Loucy (cell line): ENCODE measurements around the gene SH3RF1.

Experiments
- H2AFZ ChIP-seq: fragments of 200-600 bp; sonication (generic); 2 replicates; pipeline ENCODE4 v1.6.0; 2016; ENCODE audit warnings: antibody characterized with exemption, mild to moderate bottlenecking, low read length, moderate library complexity
- H3F3A ChIP-seq: fragments of 200-600 bp; 2 replicates; pipeline ENCODE4 v1.6.0; 2016; ENCODE audit warnings: antibody characterized with exemption, low read depth, mild to moderate bottlenecking
- H3K27me3 ChIP-seq: fragments of 200-600 bp; sonication (generic); 2 replicates; pipeline ENCODE4 v1.6.1; 2014; ENCODE audit warnings: low read length, mild to moderate bottlenecking; ENCODE audit not compliant: insufficient read depth, poor library complexity, severe bottlenecking
- H3K36me3 ChIP-seq: fragments of 200-600 bp; sonication (generic); 2 replicates; pipeline ENCODE4 v1.6.1; 2016; ENCODE audit warnings: low read length; ENCODE audit not compliant: insufficient read depth
- H3K4me1 ChIP-seq: fragments of 200-600 bp; sonication (generic); 2 replicates; pipeline ENCODE4 v1.5.1; 2014; ENCODE audit warnings: low read length, mild to moderate bottlenecking; ENCODE audit not compliant: insufficient read depth, poor library complexity, severe bottlenecking
- H3K4me2 ChIP-seq: fragments of 200-600 bp; sonication (generic); 2 replicates; pipeline ENCODE4 v1.6.0; 2014; ENCODE audit warnings: antibody characterized with exemption, low read length, low read depth, mild to moderate bottlenecking; ENCODE audit not compliant: poor library complexity, severe bottlenecking
- H3K4me3 ChIP-seq: fragments of 200-600 bp; sonication (generic); 2 replicates; pipeline ENCODE4 v1.5.1; 2014; ENCODE audit warnings: low read length, mild to moderate bottlenecking, mixed read lengths; ENCODE audit not compliant: poor library complexity, severe bottlenecking
- H3K79me2 ChIP-seq: fragments of 200-600 bp; sonication (generic); 2 replicates; pipeline ENCODE4 v1.6.1; 2014; ENCODE audit warnings: low read length; ENCODE audit not compliant: insufficient read depth
- H3K9ac ChIP-seq: fragments of 200-600 bp; sonication (generic); 2 replicates; pipeline ENCODE4 v1.6.0; 2014; ENCODE audit warnings: mild to moderate bottlenecking, low read depth, low read length, moderate library complexity; ENCODE audit not compliant: poor library complexity, severe bottlenecking
- H3K9me2 ChIP-seq: fragments of 200-600 bp; sonication (generic); replicated peaks from 2 replicates; pipeline ENCODE4 v1.6.1; 2016; ENCODE audit warnings: low read depth, low read length, mixed read lengths
- H3K9me3 ChIP-seq: fragments of 200-600 bp; sonication (generic); 2 replicates; pipeline ENCODE4 v1.6.1; 2014; ENCODE audit warnings: mild to moderate bottlenecking, antibody characterized with exemption, low read length, low read depth; ENCODE audit not compliant: insufficient read depth
- H4K20me1 ChIP-seq: fragments of 200-600 bp; sonication (generic); 2 replicates; pipeline ENCODE4 v1.6.0; 2014; ENCODE audit warnings: antibody characterized with exemption, low read length, mild to moderate bottlenecking; ENCODE audit not compliant: insufficient read depth, poor library complexity, severe bottlenecking
- EZH2phosphoT487 ChIP-seq: fragments of 200-600 bp; IDR thresholded peaks from 2 replicates; pipeline ENCODE4 v1.6.1; 2018; ENCODE audit warnings: antibody characterized with exemption, mild to moderate bottlenecking, moderate library complexity, borderline replicate concordance
- TF ChIP-seq, protein P1 (sequence below): fragments of 200-600 bp; sonication (generic); conservative IDR thresholded peaks from 2 replicates; pipeline ENCODE4 v1.5.1; 2014; ENCODE audit warnings: mild to moderate bottlenecking, antibody characterized with exemption, low read length

The SH3RF1 gene

DNA sequence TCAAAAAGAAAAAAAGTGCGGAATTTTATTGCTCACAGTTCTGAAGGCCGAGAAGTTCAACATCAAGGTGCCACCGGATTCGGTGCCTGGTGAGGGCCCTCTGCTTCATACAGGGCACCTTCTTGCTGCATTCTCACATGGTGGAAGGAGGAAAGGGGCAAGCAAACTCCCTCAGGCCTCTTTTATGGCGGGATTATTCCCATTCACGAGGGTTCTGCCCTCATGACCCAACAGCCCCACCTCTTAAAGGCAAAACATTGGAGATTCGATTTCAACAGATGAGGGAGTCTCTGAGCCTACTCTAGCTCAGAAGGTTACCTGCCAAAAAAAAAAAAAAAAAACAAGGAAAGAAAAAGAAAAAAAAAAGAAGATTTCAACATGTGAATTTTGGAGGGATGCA, 196.6 kb downstream of the SH3RF1 start:
- Histone ChIP-seq H3K9me3 (no peaks in the 10 kb centered on the region), H2AFZ (no peak overlapping the region), H3K36me3 (no peaks in the 10 kb centered on the region), H3K27me3 (no peaks in the 10 kb centered on the region), H3K4me1 (no peaks in the 10 kb centered on the region), H3K4me3 (no peak overlapping the region), H3K9ac (no peak overlapping the region), H3K9me2 (no peaks in the 10 kb centered on the region), H3F3A (no peaks in the 10 kb centered on the region), H4K20me1 (no peaks in the 10 kb centered on the region), H3K79me2 (no peaks in the 10 kb centered on the region), H3K4me2 (no peak overlapping the region)
- TF ChIP-seq EZH2phosphoT487 = no peak
- TF ChIP-seq, protein P1, sequence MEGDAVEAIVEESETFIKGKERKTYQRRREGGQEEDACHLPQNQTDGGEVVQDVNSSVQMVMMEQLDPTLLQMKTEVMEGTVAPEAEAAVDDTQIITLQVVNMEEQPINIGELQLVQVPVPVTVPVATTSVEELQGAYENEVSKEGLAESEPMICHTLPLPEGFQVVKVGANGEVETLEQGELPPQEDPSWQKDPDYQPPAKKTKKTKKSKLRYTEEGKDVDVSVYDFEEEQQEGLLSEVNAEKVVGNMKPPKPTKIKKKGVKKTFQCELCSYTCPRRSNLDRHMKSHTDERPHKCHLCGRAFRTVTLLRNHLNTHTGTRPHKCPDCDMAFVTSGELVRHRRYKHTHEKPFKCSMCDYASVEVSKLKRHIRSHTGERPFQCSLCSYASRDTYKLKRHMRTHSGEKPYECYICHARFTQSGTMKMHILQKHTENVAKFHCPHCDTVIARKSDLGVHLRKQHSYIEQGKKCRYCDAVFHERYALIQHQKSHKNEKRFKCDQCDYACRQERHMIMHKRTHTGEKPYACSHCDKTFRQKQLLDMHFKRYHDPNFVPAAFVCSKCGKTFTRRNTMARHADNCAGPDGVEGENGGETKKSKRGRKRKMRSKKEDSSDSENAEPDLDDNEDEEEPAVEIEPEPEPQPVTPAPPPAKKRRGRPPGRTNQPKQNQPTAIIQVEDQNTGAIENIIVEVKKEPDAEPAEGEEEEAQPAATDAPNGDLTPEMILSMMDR = no peak

DNA sequence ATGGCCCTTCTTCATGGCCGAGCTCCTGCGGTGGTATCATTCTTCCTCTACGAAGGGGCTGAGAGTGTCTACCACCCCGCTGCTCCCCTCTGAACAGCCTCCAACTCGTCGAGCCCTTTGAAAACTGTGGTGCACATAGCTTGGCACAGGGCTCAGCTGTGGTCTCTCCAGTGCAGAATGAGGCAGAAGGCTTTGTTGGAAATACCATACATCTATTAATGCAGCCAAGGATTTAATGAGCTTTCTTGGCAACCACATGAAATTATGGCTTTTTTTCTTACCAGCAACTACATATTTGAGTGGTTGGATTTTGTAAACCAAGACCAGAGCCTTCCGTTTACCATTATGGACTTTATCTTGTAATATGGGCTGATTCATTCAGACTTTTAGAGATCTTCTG, 199.0 kb downstream of the SH3RF1 start:
- H3K4me3 ChIP-seq = no peak overlapping the region
- no peak for TF ChIP-seq EZH2phosphoT487
- H2AFZ ChIP-seq = no peak overlapping the region
- no peaks in the 10 kb centered on the region for H3F3A ChIP-seq
- H4K20me1 ChIP-seq = no peaks in the 10 kb centered on the region
- H3K9ac ChIP-seq = no peak overlapping the region
- H3K4me2 ChIP-seq = no peak overlapping the region
- no peaks in the 10 kb centered on the region for H3K79me2 ChIP-seq
- no peaks in the 10 kb centered on the region for H3K9me3 ChIP-seq
- H3K36me3 ChIP-seq = no peaks in the 10 kb centered on the region
- no peaks in the 10 kb centered on the region for H3K27me3 ChIP-seq
- no peaks in the 10 kb centered on the region for H3K4me1 ChIP-seq
- H3K9me2 ChIP-seq = no peaks in the 10 kb centered on the region

DNA sequence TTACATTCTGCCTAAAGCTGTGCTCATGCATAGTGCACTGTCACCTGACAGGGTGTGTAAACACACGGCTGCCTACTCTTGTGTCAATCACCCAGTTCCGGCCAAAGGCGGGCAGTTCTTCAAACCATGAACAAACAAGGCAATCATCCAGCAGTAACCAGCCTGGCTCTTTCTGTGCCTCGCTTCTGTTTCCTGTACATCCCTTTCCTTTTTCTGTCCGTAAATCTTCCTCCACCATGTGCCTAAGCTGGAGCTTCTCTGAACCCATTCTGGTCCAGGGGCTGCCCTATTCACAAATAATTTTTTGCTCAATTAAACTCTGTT, 199.9 kb downstream of the SH3RF1 start:
- H3F3A ChIP-seq = no peaks in the 10 kb centered on the region
- H3K4me1 ChIP-seq = no peaks in the 10 kb centered on the region
- no peak overlapping the region for H3K9ac ChIP-seq
- H3K4me2 ChIP-seq = no peak overlapping the region
- TF ChIP-seq, protein P1 = no peak
- TF ChIP-seq EZH2phosphoT487 = no peak
- H3K9me2 ChIP-seq = no peaks in the 10 kb centered on the region
- no peaks in the 10 kb centered on the region for H3K36me3 ChIP-seq
- no peak overlapping the region for H2AFZ ChIP-seq
- no peak overlapping the region for H3K4me3 ChIP-seq
- H3K27me3 ChIP-seq = no peaks in the 10 kb centered on the region
- H4K20me1 ChIP-seq = no peaks in the 10 kb centered on the region
- no peaks in the 10 kb centered on the region for H3K79me2 ChIP-seq
- H3K9me3 ChIP-seq = no peaks in the 10 kb centered on the region

DNA sequence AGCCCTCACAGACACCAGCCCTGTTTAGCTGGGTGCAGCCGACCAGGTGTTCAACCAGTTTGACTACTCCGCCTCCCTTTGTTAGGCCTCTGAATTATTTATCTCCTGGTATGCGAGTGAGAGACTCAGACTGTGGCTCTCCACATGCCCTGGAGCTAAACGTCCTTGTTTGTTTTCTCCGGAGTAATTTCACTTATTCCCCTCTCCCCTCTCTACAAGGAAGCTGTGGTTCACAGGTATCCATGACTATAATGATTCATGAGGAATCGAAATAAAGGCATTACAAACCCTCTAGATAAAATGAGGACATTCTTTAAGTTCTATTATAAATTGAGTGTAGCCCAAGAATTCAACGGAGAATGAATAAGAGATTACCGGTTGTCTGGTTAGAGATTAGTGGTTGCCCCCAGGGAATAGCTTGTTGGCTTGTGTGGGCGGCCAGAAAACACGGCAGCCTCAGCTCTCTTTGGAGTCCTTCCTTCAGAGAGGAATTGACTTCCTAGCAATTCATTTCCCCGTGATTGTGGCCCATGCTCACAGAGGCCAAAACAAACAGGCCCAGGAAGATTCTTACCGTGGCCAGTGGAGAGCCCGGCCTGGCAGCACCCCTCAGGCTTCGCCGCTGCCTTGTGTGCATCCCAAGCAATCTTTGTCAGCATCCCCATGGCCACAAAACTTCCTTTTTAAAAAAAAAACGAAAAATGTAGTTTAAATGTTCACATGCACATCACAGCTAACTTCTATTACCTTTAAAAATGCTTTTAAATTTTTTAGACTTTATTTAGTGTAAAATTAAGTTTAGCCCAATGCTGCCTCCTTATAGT, 200.5 kb downstream of the SH3RF1 start:
- no peaks in the 10 kb centered on the region for H3K9me2 ChIP-seq
- H3K79me2 ChIP-seq = no peaks in the 10 kb centered on the region
- H3K4me1 ChIP-seq = no peaks in the 10 kb centered on the region
- H3K4me3 ChIP-seq = no peak overlapping the region
- no peak overlapping the region for H3K9ac ChIP-seq
- H2AFZ ChIP-seq = no peak overlapping the region
- no peaks in the 10 kb centered on the region for H3K27me3 ChIP-seq
- no peak overlapping the region for H3K4me2 ChIP-seq
- H3K9me3 ChIP-seq = no peaks in the 10 kb centered on the region
- no peaks in the 10 kb centered on the region for H4K20me1 ChIP-seq
- H3F3A ChIP-seq = no peaks in the 10 kb centered on the region
- TF ChIP-seq, protein P1 = no peak
- no peak for TF ChIP-seq EZH2phosphoT487
- no peaks in the 10 kb centered on the region for H3K36me3 ChIP-seq
